ENCODE measurements around the gene SNX10.

The SNX10 gene

GRCh38 chr7:26305090-26305868, 13.6 kb downstream of the SNX10 start:
- DNase-seq = no peak

DNA sequence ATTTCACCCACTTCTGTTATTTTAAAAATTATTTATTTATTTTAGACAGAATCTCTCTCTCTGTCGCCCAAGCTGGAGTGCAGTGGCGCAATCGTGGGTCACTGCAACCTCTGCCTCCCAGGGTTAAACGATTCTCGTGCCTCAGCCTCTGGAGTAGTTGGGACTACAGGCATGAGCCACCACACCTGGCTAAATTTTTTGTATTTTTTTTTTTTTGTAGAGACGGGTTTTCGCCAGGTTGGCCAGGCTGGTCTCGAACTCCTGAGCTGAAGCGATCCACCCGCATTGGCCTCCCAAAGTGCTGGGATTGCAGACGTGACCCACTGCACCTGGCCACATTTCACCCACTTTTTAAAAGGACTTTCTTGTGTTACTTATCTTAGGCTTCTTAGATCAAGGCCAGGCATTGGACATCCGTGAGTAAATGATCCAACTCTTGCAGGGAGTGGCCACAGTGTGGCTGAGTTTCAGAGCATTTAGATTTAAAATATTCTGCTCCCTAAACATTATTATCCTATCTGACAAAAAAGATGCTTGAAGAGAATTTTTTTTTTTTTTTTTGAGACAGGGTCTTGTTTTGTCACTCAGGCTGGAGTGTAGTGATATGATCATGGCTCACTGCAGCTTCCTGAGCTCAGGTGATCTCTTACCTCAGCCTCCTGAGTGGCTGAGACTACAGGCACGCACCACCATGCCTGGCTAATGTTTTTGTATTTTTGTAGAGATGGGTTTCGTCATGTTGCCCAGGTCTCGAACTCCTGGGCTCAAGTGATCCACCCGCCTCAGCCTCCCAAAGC, 14.4 kb downstream of the SNX10 start:
- no peak for DNase-seq

DNA sequence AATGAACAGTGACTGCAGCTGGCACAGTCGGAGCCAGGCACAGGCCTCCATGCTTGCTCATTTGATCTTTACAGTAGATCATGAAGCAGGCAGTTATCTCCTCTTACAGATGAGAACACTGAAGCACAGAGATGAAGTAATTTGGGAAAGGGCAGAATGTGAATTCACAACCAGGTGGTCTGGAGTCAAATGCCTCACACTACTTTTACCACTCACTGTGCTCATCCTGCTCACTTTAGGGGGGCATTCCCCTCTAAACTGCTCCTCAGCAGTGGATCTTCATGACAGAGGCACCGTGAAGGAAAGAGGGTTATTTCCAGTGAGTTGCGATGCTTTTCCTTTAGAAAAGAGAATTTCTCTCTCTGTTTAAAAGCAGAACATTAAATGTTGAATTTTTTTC, 15.1 kb downstream of the SNX10 start:
- DNase-seq = no peak

- no peak for DNase-seq
Measured at GRCh38 chr7:26307226-26307625, 15.6 kb downstream of the SNX10 start.

DNA sequence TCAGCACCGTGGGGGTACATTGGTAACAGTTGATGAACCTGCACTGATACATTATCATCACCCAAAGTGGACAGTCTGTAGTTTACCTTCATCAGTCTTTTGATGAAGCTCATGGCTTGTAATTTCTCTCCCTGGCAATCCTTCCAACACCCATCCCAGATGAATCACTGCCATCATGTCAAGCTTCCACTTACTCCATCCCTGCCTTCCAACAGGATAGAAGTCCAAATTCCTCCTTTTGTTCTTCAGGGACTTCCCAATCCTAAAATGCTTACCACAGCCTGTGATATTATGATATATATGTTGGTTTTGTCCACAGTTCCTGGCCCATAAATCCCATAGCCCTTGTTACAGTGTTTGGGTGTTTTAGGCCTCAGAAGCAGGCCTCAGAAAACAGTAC, 16.1 kb downstream of the SNX10 start:
- no peak for DNase-seq

DNA sequence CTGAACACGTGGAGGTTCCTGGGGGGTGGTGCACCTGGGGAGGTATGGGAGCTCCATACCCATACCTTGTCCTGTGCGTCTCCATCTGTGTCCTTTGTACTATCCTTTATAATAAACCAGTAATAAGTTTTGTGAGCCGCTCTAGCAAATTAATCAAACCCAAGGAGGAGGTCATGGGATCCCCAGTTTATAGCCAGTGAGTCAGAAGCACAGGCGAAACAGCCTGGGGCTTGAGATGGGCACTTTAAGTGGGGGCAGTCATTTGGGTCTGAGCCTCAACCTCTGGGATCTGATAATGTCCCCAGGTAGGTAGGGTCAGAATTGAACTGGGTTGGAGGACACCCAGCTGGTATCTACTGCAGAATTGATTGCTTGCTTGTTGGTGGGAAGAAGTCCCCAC, 16.9 kb downstream of the SNX10 start:
- DNase-seq = no peak

GRCh38 chr7:26309089-26309488, 17.4 kb downstream of the SNX10 start:
- no peak for DNase-seq

DNA sequence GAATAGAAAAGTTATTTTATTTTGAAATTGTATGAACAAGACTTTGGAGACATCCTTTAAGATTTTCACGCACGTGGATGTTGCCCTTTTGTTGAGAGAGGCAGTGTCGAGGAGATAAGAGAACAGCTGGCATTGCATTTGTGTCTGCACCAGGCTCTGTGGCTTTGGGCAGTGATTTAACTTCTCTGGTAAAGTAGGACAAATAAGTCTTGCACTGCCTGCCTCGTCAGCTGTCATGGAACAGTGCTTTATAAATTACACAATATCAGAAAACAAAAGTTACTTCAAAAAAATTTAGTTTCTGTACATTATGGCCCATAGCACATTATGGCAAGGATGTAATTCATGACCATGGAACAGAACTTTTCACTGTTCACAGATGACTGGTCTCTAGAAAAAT, 20.1 kb downstream of the SNX10 start:
- no peak for DNase-seq

GRCh38 chr7:26317211-26317610, 25.5 kb downstream of the SNX10 start:
- DNase-seq = no peak

DNA sequence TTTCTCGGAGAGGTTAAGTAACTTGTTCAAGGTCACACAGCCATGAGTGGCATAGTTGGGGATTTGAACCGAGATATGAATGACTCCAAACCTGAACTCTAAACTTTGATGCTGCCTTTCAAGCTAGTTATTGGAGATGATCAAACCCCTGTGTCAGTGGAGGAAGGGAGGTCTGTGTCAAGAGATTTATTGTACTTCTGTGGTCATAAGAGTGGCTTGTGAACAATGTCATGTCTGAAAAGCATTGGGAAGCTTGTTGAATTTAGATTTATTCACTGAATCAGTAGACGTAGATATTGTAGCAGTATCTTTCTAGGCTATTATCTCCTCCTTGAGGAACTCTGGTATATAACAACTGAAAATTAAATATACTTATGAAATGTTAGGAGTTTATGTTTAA, 27.3 kb downstream of the SNX10 start:
- DNase-seq = no peak

DNA sequence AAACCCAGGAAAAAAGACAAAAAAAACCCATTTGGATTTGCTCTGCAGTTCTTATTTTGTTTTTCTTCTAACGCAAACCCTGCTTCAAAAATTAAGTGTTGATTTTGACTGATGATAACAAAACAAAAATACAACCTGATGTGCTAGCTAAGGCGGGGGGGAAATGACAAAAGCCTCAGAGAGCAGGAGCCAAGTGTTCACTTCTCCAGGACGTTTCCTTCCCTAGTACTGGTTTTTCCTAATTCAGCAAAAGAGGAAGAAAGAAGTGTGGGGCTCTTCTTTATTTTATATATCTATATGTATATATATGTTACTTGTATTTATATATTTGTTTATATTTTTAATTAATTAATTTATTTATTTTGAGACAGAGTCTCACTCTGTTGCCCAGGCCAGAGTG, 28.0 kb downstream of the SNX10 start:
- DNase-seq = no peak

GRCh38 chr7:26320878-26321277, 29.2 kb downstream of the SNX10 start:
- DNase-seq = no peak

- DNase-seq = no peak
Measured at GRCh38 chr7:26321435-26321834, 29.8 kb downstream of the SNX10 start.

- DNase-seq = no peak
Measured at GRCh38 chr7:26326211-26326610, 34.5 kb downstream of the SNX10 start.

- DNase-seq = no peak
Measured at GRCh38 chr7:26328498-26329390, 37.1 kb downstream of the SNX10 start.

GRCh38 chr7:26329520-26330255, 38.0 kb downstream of the SNX10 start:
- no peak for DNase-seq

DNA sequence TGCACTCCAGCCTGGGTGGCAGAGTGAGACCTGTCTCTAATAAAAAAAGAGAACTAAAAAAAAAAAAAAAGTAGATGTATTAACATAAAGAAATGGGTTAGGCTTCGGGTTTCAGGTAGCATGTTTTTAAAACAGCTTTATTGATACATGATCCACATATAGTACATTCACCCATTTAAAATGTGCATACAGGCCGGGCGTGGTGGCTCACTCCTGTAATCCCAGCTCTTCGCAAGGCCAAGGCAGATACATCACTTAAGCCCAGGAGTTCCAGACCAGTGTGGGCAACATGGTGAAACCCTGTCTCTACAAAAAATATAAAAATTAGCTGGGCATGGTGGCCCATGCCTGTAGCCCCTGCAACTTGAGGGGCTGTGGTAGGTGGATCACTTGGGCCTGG, 39.5 kb downstream of the SNX10 start:
- no peak for DNase-seq

- DNase-seq = no peak
Measured at GRCh38 chr7:26331789-26332188, 40.1 kb downstream of the SNX10 start.

DNA sequence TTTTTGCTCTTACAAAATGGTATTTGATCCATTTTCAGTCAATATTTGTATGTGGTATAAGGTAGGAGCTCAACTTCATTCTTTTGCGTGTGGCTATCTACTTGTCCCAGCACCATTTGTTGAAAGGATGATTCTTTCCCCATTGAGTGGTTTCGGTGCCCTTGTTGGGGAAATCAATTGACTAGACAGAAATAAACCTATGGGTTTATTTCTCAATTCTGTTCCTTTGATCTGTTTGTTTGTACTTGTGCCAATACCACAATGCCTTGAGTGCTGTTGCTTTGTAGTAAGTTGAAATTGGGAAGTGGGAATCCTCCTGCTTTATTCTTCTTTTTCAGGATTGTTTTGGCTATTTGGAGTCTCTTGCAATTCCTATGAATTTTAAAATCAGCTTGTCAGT, 41.0 kb downstream of the SNX10 start:
- DNase-seq = no peak

DNA sequence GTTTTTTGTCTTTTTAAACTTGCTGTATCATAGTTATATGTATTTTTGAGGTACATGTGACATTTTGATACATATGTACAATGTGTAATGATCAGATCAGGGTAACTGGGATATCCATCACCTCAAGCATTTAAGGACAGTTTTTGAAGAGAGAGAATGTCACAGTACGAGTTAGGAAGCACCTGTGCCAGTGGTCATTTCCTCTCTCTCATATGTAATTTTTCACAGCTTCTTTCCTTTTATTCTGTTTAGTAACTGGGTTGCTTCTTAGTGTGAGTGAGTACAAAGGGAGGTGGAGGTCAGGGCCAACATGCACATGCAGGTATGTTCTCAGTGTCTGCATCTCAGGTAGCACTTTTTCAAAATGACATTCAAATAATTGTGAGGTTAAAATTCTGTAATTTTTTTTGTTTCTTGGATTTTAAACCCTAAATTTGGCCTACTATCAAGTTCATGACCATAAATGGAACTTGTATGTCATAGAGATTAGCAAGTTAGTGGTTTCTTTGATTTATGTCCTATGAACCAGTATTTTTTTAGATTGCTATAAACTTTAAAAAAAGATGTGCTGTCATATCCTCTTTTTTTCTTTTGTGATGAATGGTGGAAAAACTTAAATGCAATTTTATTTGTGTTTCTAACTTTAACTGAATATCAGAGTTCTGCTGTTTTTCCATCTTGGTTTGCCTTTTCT, 42.7 kb downstream of the SNX10 start:
- DNase-seq = no peak

- DNase-seq = no peak
Measured at GRCh38 chr7:26337232-26337865, 45.7 kb downstream of the SNX10 start.
